B cell (primary cell): ENCODE measurements around the gene FAM111A. TPM values are rescaled to one million over a fixed set of nuclear protein-coding genes. Genes with fewer than 3 reads are reported as not detected.

Experiments
- ATAC-seq: fragments of 200-7000 bp; cut with Tn5 transposase; one replicate; pipeline ENCODE4 v1.10.0; 2021; ENCODE audit warnings: low read depth, mild to moderate bottlenecking, moderate number of reproducible peaks, moderate library complexity
- CTCF ChIA-PET: fragments of 350-600 bp; sonication (Branson Sonifier 250); formaldehyde crosslinking; loops from one replicate; lab custom pipeline; 2021; ENCODE audit warnings: antibody characterized with exemption, inconsistent platforms; lab: Charles Lee
- POLR2A ChIA-PET: fragments of 350-600 bp; sonication (Branson Sonifier 250); formaldehyde crosslinking; loops from one replicate; lab custom pipeline; 2021; ENCODE audit warnings: antibody characterized with exemption; lab: Charles Lee
- DNase-seq: peaks from one replicate; pipeline ENCODE4 v3.0.0; 2013
- H2AFZ ChIP-seq: 2 replicates; pipeline ENCODE4 v1.6.1; 2012; ENCODE audit warnings: mild to moderate bottlenecking, low read depth, low read length; ENCODE audit not compliant: insufficient read depth, poor library complexity, severe bottlenecking
- H3K27ac ChIP-seq, 2 donors: 1 replicate in 1 of 2; 2 replicates in 1 of 2; pipeline ENCODE4 v1.5.1; 2012 to 2013; ENCODE audit warnings: low read length in 2 of 2, mild to moderate bottlenecking in 2 of 2, moderate library complexity in 1 of 2
- H3K27me3 ChIP-seq, 4 experiments: fragments of 200-600 bp in 1 of 4; sonication (generic) in 1 of 4; replicated peaks in 1 of 4; 1 replicate in 2 of 4; 2 replicates in 2 of 4; pipeline versions ENCODE4 v1.6.1 to v1.7.0; 2013 to 2016; ENCODE audit warnings: low read length in 3 of 4, mild to moderate bottlenecking in 2 of 4, mixed read lengths in 1 of 4, moderate library complexity in 1 of 4; ENCODE audit not compliant: insufficient read depth in 4 of 4, control insufficient read depth in 3 of 4; ENCODE audit errors: control extremely low read depth in 1 of 4
- H3K36me3 ChIP-seq, 2 experiments: replicated peaks in 1 of 2; 1 replicate in 1 of 2; 2 replicates in 1 of 2; pipeline versions ENCODE4 v1.6.1 to v1.7.1; 2013; ENCODE audit warnings: low read length in 1 of 2; ENCODE audit not compliant: insufficient read depth in 2 of 2, control insufficient read depth in 1 of 2; ENCODE audit errors: control extremely low read depth in 1 of 2, extremely low read depth in 1 of 2
- H3K4me1 ChIP-seq, 2 donors: fragments of 200-600 bp in 1 of 2; sonication (generic) in 1 of 2; 1 replicate in 1 of 2; 2 replicates in 1 of 2; pipeline versions ENCODE4 v1.5.1 to v1.6.1; 2013 to 2017; ENCODE audit warnings: low read length in 2 of 2; ENCODE audit not compliant: control insufficient read depth in 2 of 2, insufficient read depth in 2 of 2
- H3K4me2 ChIP-seq: replicated peaks from 2 replicates; pipeline ENCODE3; 2012; ENCODE audit warnings: mild to moderate bottlenecking, low read depth, low read length; ENCODE audit not compliant: poor library complexity, severe bottlenecking
- H3K4me3 ChIP-seq, 5 experiments: fragments of 200-600 bp in 1 of 5; sonication (generic) in 1 of 5; 1 replicate in 3 of 5; 2 replicates in 2 of 5; pipeline versions ENCODE4 v1.5.1 to v1.7.0; 2011 to 2016; ENCODE audit warnings: low read length in 4 of 5, mild to moderate bottlenecking in 4 of 5, low read depth in 2 of 5, control low read depth in 1 of 5, moderate library complexity in 1 of 5; ENCODE audit not compliant: insufficient read depth in 1 of 5; ENCODE audit errors: control extremely low read depth in 1 of 5, extremely low read depth in 1 of 5
- H3K79me2 ChIP-seq: fragments of 200-600 bp; sonication (generic); one replicate; pipeline ENCODE4 v1.6.0; 2016; ENCODE audit warnings: low read length; ENCODE audit not compliant: control insufficient read depth, insufficient read depth
- H3K9ac ChIP-seq: fragments of 200-600 bp; sonication (generic); 2 replicates; pipeline ENCODE4 v1.6.1; 2017; ENCODE audit warnings: mild to moderate bottlenecking, low read length, moderate library complexity
- H3K9me3 ChIP-seq, 3 donors: one replicate each; pipeline versions ENCODE4 v1.6.1 to v1.7.1; 2013; ENCODE audit warnings: low read length in 2 of 3; ENCODE audit not compliant: control insufficient read depth in 2 of 3, insufficient read depth in 1 of 3; ENCODE audit errors: control extremely low read depth in 1 of 3
- H4K20me1 ChIP-seq: 2 replicates; pipeline ENCODE4 v1.6.0; 2012; ENCODE audit warnings: mild to moderate bottlenecking, low read length; ENCODE audit not compliant: insufficient read depth, control insufficient read depth, poor library complexity, severe bottlenecking
- H3K27ac Mint-ChIP-seq: one replicate; pipeline ENCODE4 v1.8.0; 2021; ENCODE audit warnings: mixed read lengths
- H3K27me3 Mint-ChIP-seq: one replicate; pipeline ENCODE4 v1.8.0; 2021; ENCODE audit warnings: mixed read lengths
- H3K4me1 Mint-ChIP-seq: one replicate; pipeline ENCODE4 v1.8.0; 2021; ENCODE audit warnings: mixed read lengths
- H3K4me3 Mint-ChIP-seq: one replicate; pipeline ENCODE4 v1.8.0; 2021; ENCODE audit warnings: mixed read lengths
- H3K9me3 Mint-ChIP-seq: one replicate; pipeline ENCODE4 v1.8.0; 2022; ENCODE audit warnings: mixed read lengths; ENCODE audit not compliant: insufficient read depth
- EZH2 ChIP-seq: IDR thresholded peaks from 2 replicates; pipeline ENCODE4 v1.6.1; 2012; ENCODE audit warnings: borderline replicate concordance, low read depth, mild to moderate bottlenecking, moderate library complexity, low read length; ENCODE audit not compliant: insufficient read depth, poor library complexity, severe bottlenecking
- WGBS: methylation state at CpG from one replicate; pipeline ENCODE4 v1.1.5; 2013; ENCODE audit warnings: missing lambda C conversion rate; ENCODE audit not compliant: insufficient coverage; 5-methylcytosine and 5-hydroxymethylcytosine counted together
- intact Hi-C: fragments of 100-400 bp; cut with micrococcal nuclease; formaldehyde crosslinking; loops from one replicate; pipeline ENCODE4 v1.10.0; 2022
- polyA plus RNA-seq: library from polyadenylated mRNA; depleted of rRNA; stranded (reverse); fragments of >200 nt; gene quantifications from 2 replicates; pipeline ENCODE4 v1.2.3, GENCODE V29; 2012
- total RNA-seq, 2 donors: library from RNA; stranded (reverse); fragments of 120-200 nt in 1 of 2; gene quantifications; 1 replicate in 1 of 2; 2 replicates in 1 of 2; pipeline versions ENCODE4 v1.2.3 to v1.2.4, GENCODE V29; 2013 to 2022
- TF ChIP-seq, protein P1 (sequence below): fragments of 200-600 bp; IDR thresholded peaks from one replicate; pipeline ENCODE4 v1.8.0; 2022; ENCODE audit warnings: antibody characterized with exemption, mild to moderate bottlenecking

Gene FAM111A
- total and polyA plus RNA-seq, 2 donors (not counting 1 experiment from before 2014, with no cell fraction given), result 57.0 to 120 TPM

DNA sequence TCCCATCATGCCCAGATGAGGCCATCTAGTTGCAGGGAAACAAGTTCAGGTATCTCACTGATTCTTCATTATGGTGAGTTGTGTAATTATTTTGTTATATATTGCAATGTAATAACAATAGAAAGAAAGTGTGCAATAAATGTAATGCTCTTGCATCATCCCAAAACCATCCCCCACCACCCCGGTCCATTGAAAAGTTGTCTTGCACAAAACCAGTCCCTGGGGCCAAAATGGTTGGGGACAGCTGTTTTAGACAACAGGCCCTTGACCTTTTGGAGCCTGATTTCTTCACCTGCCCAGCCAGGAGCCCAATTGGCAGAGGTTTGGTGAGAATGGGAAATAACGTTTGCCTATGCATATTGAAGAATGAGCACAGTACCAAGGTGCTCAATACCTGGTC is 54.1 kb downstream of the FAM111A start:
- Histone ChIP-seq H3K9me3 (peaks cover 0 to 4% (median 0%) of the 10 kb centered on the region in 3 donors), H3K36me3 (peaks cover 0 to 65% of the 10 kb centered on the region in 2 experiments), H3K27me3 (no peaks in the 10 kb centered on the region), H3K4me1 (peaks cover 43 to 50% of the 10 kb centered on the region in 2 donors), H3K4me3 (no peak overlapping the region), H3K9ac (no peak overlapping the region), H3K79me2 (peaks cover 14% of the 10 kb centered on the region), H3K27ac (no peak overlapping the region), H2AFZ (no peak overlapping the region), H4K20me1 (no peaks in the 10 kb centered on the region), H3K4me2 (no peak overlapping the region)
- WGBS, result 95% methylated on average over 2 of the region's 2 CpGs
- Mint-ChIP-seq H3K4me3 (no peak overlapping the region), H3K4me1 (peaks cover 63% of the 10 kb centered on the region), H3K9me3 (no peaks in the 10 kb centered on the region), H3K27me3 (no peaks in the 10 kb centered on the region), H3K27ac (no peak overlapping the region)
- ChIA-PET CTCF (interaction anchor here (18.8 kb wide), 1 partner anchor 23 kb away, joined by 215 read pairs; the partner anchor contains the start of gene DTX4), POLR2A (no interaction called here)
- DNase-seq, result no peak
- no peak for TF ChIP-seq EZH2
- TF ChIP-seq, protein P1, sequence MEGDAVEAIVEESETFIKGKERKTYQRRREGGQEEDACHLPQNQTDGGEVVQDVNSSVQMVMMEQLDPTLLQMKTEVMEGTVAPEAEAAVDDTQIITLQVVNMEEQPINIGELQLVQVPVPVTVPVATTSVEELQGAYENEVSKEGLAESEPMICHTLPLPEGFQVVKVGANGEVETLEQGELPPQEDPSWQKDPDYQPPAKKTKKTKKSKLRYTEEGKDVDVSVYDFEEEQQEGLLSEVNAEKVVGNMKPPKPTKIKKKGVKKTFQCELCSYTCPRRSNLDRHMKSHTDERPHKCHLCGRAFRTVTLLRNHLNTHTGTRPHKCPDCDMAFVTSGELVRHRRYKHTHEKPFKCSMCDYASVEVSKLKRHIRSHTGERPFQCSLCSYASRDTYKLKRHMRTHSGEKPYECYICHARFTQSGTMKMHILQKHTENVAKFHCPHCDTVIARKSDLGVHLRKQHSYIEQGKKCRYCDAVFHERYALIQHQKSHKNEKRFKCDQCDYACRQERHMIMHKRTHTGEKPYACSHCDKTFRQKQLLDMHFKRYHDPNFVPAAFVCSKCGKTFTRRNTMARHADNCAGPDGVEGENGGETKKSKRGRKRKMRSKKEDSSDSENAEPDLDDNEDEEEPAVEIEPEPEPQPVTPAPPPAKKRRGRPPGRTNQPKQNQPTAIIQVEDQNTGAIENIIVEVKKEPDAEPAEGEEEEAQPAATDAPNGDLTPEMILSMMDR, result no peak
- intact Hi-C loops, result no loop called here
- ATAC-seq, result no peak

DNA sequence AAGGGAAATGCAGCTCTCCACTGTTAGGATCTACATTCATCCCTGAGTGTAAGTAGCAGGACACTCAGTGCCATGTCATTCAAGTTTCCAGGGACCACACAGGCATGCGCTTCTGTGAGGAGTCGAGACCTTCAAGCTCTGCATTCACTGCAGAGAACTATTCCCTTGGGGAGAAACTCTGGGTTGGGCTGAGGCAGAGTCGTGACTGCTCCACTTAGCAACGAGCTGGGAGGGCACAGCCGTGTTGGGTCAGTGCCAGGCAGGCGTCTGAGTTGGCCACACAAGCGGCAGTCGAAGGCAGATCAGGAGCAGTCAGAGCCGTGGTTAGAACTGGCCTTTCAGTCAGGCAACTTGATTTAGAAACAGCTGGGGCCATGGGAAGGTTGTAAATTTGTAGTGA is 55.3 kb downstream of the FAM111A start:
- peak overlapping the region; percentile 11 for H3K4me2 ChIP-seq
- no peaks in the 10 kb centered on the region for H3K27me3 ChIP-seq
- peaks cover 47 to 50% of the 10 kb centered on the region in 2 donors for H3K4me1 ChIP-seq
- CTCF ChIA-PET, result interaction anchor here (1.3 to 7.7 kb wide), 9 partner anchors 8 to 231 kb away, joined by 4 to 84 read pairs (median 5); partner anchors contain the start of gene DTX4
- intact Hi-C loops, result no loop called here
- H3K9ac ChIP-seq, result no peak overlapping the region
- TF ChIP-seq, protein P1, result no peak
- TF ChIP-seq EZH2, result no peak
- no peaks in the 10 kb centered on the region for H4K20me1 ChIP-seq
- 28% methylated on average over 9 of the region's 9 CpGs for WGBS
- peaks cover 0 to 4% (median 0%) of the 10 kb centered on the region in 3 donors for H3K9me3 ChIP-seq
- DNase-seq (no peak), ATAC-seq (no peak)
- Mint-ChIP-seq H3K4me1 (peaks cover 74% of the 10 kb centered on the region), H3K9me3 (no peaks in the 10 kb centered on the region), H3K27ac (peak overlapping the region; percentile 72), H3K27me3 (no peaks in the 10 kb centered on the region), H3K4me3 (peak overlapping the region; percentile 23)
- POLR2A ChIA-PET, result no interaction called here
- H3K27ac ChIP-seq, result no peak overlapping the region
- peaks cover 0 to 64% of the 10 kb centered on the region in 2 experiments for H3K36me3 ChIP-seq
- H2AFZ ChIP-seq, result no peak overlapping the region
- no peak overlapping the region for H3K4me3 ChIP-seq
- H3K79me2 ChIP-seq, result peaks cover 26% of the 10 kb centered on the region
